Peyer's patch (tissue), 4 donors: ENCODE results near the gene ARSG. TPM values are rescaled to one million over a fixed set of nuclear protein-coding genes. Genes with fewer than 3 reads are reported as not detected.

Experiments
- DNase-seq, 3 donors: peaks; one replicate each; pipeline ENCODE4 v3.0.0-alpha.2; 2017 to 2019
- H3K27ac ChIP-seq, 4 donors: fragments of 200-600 bp; sonication (generic); one replicate each; pipeline ENCODE4 v1.5.1; 2016 to 2019
- H3K27me3 ChIP-seq, 2 donors: fragments of 200-600 bp; sonication (generic); one replicate each; pipeline ENCODE4 v1.5.1; 2019
- H3K36me3 ChIP-seq, 3 donors: fragments of 200-600 bp; sonication (generic); one replicate each; pipeline ENCODE4 v1.5.1; 2016 to 2019
- H3K4me1 ChIP-seq, 4 donors: fragments of 200-600 bp; sonication (generic); one replicate each; pipeline ENCODE4 v1.5.1; 2016 to 2019
- H3K4me3 ChIP-seq, 4 donors: fragments of 200-600 bp; sonication (generic); 1 replicate in 3 of 4; 2 replicates in 1 of 4; pipeline ENCODE4 v1.5.1; 2016 to 2019; ENCODE audit warnings: mild to moderate bottlenecking in 1 of 4
- H3K9me3 ChIP-seq, 4 donors: fragments of 200-600 bp; sonication (generic); one replicate each; pipeline ENCODE4 v1.5.1; 2016 to 2019; ENCODE audit warnings: mild to moderate bottlenecking in 1 of 4
- POLR2A ChIP-seq, 2 donors: fragments of 450-650 bp; IDR thresholded peaks; one replicate each; pipeline ENCODE4 v1.5.1; 2017; ENCODE audit warnings: antibody characterized with exemption in 2 of 2, mild to moderate bottlenecking in 2 of 2, moderate library complexity in 2 of 2
- total RNA-seq, 4 donors: library from RNA; depleted of rRNA; stranded (reverse); fragments of >200 nt; gene quantifications; one replicate each; pipeline ENCODE4 v1.1.0, GENCODE V29; 2016
- TF ChIP-seq, protein P1 (sequence below), 6 experiments: fragments of 450-650 bp in 4 of 6; fragments of 200-600 bp in 2 of 6; sonication (generic) in 1 of 6; IDR thresholded peaks; one replicate each; pipeline ENCODE4 v1.5.1; 2017 to 2019; ENCODE audit warnings: antibody characterized with exemption in 6 of 6, mild to moderate bottlenecking in 3 of 6, moderate library complexity in 1 of 6

ARSG gene
- total RNA-seq, 4 donors from 2014 or later = 0.70 to 29.7 (median 2.0) TPM

DNA sequence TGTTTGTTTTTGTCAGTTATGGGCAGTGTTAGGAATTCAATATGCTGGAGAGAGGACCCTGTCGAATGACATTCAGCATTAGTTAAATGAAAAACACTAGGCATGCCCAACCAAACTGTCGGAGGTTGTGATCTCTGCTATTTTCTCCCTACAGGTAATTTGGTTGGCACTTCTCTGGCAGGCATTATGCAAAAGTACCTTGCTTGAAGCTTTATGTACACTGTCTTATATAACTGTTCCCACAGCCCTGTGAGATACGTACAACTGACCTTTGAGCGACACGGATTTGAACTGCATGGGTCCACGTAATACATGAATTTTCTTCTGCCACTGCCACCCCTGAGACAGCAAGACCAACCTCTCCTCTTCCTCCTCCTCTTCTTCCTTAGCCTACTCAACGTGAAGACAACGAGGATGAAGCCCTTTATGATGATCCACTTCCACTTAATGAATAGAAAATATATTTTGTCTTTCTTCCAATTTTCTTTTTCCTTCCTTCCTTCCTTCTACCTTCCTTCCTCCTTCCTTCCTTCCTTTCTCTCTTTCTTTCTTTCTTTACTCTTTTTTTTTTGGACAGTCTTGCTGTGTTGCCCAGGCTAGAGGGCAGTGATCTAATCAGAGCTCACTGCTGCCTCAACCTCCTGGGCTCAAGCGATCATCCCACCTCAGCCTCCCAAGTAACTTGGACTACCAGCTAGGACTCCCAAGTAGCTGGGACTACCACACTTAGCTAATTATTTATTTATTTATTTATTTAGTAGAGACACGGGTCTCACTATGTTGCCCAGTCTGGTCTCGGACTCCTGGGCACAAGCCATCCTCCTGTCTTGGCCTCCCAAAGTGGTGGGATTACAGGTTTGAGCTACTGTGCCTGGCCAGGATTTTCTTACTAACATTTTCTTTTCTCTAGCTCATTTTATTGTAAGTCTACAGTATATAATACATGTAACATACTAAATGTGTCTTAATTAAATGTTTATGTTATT is 88.7 kb downstream of the ARSG start:
- Histone ChIP-seq H3K27ac (peak overlapping the region in 3 of 4 donors; percentile 61 to 96 (median 91)), H3K9me3 (no peaks in the 10 kb centered on the region), H3K36me3 (no peaks in the 10 kb centered on the region), H3K4me1 (peaks cover 0 to 19% (median 0%) of the 10 kb centered on the region in 4 donors), H3K4me3 (no peak overlapping the region), H3K27me3 (no peaks in the 10 kb centered on the region)
- DNase-seq = no peak
- TF ChIP-seq, protein P1, sequence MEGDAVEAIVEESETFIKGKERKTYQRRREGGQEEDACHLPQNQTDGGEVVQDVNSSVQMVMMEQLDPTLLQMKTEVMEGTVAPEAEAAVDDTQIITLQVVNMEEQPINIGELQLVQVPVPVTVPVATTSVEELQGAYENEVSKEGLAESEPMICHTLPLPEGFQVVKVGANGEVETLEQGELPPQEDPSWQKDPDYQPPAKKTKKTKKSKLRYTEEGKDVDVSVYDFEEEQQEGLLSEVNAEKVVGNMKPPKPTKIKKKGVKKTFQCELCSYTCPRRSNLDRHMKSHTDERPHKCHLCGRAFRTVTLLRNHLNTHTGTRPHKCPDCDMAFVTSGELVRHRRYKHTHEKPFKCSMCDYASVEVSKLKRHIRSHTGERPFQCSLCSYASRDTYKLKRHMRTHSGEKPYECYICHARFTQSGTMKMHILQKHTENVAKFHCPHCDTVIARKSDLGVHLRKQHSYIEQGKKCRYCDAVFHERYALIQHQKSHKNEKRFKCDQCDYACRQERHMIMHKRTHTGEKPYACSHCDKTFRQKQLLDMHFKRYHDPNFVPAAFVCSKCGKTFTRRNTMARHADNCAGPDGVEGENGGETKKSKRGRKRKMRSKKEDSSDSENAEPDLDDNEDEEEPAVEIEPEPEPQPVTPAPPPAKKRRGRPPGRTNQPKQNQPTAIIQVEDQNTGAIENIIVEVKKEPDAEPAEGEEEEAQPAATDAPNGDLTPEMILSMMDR (IDR thresholded peaks at IDR 0.05) = no peak
- TF ChIP-seq POLR2A (IDR thresholded peaks at IDR 0.05) = no peak

DNA sequence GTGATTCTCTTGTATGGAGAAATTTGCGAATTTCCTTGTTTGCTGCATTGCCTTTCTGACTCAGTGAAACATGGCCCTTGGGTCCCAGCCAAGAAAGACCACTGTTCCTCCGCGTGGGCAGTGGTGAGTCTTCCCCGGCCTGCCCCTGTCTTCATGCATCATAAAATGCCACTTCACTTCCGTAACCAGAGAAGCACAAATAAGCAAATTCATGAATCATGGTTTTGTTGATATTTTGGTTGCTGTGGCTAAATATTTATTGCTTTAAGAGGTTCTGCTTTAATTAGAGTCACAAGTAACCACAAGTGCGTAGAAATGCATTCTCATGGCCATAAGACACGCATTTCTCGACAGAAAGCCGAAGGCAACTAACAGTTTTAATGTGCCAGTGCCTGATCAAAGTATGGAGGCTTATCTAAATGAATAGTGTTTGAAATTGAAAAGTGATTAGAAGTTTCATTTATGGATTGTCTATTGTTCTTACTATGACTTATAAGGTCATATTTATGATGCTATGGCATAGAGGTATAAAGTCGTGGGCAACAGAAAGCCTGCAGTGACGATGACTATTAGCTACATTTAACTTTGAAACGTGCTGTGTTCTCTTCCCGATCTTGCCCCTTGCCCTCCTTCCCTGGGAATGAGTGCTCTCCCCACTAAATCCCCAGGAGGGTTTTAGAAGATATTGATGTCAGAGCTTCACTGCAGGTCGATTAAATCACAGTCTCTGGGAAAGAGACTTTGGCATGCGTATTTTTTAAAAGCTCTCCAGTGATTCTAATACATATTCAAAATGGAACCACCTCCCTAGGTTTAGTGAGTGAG is 90.0 kb downstream of the ARSG start:
- Histone ChIP-seq H3K4me1 (peaks cover 0 to 19% (median 0%) of the 10 kb centered on the region in 4 donors), H3K4me3 (no peak overlapping the region), H3K27ac (peak overlapping the region in 3 of 4 donors; percentile 13 to 38 (median 26)), H3K36me3 (no peaks in the 10 kb centered on the region), H3K27me3 (no peaks in the 10 kb centered on the region), H3K9me3 (no peaks in the 10 kb centered on the region)
- TF ChIP-seq POLR2A (IDR thresholded peaks at IDR 0.05) = no peak
- TF ChIP-seq, protein P1 (IDR thresholded peaks at IDR 0.05) = no peak
- peak in 1 of 3 donors; percentile 61 for DNase-seq

DNA sequence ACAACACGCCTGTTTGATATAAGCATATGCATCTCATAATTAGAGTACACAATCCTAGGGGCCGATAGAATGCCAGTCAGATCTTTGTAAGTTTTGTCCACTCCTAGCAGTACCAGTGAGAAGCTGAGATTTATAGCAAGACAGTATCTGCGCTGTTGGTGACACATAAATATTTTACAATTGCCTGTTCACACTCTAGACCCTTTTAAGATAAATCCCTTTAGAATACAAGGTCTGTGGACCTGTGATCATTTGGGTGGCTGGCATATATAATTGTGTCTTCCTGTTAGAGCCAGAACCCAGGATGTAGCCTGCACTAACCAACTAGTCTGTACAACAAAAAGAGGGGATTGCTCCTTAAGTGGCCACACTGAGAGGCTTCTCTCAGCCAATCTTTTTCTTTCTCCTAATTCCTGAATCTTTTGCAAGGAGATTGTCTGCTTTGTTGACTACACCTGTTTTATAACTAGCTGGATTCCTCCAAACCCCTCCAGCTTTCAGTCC is 91.3 kb downstream of the ARSG start:
- Histone ChIP-seq H3K4me3 (no peak overlapping the region), H3K9me3 (no peaks in the 10 kb centered on the region), H3K27me3 (no peaks in the 10 kb centered on the region), H3K36me3 (no peaks in the 10 kb centered on the region), H3K4me1 (peaks cover 0 to 12% (median 0%) of the 10 kb centered on the region in 4 donors), H3K27ac (peak overlapping the region in 1 of 4 donors; percentile 13)
- no peak for TF ChIP-seq POLR2A (IDR thresholded peaks at IDR 0.05)
- TF ChIP-seq, protein P1 (IDR thresholded peaks at IDR 0.05) = no peak
- DNase-seq = no peak

DNA sequence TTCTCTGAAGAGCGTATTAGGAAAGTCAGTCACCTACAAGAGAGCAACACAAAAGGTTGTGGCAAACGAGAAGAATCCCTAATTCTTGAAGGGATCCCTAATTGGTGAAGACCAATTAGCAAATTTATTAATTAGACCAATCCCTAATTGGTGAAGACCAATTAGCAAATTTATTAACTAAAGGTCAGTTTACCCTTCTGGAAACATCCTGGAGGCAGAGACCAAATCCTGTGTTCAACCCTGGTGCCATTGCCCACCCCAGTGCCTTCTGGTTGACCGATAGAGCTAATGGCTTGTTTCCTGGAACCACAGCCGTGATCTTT is 91.8 kb downstream of the ARSG start:
- Histone ChIP-seq H3K4me3 (no peak overlapping the region), H3K27ac (peak overlapping the region in 2 of 4 donors; percentile 39 to 71), H3K4me1 (peaks cover 0 to 8% (median 0%) of the 10 kb centered on the region in 4 donors), H3K36me3 (no peaks in the 10 kb centered on the region), H3K27me3 (no peaks in the 10 kb centered on the region), H3K9me3 (no peaks in the 10 kb centered on the region)
- no peak for DNase-seq
- no peak for TF ChIP-seq POLR2A (IDR thresholded peaks at IDR 0.05)
- TF ChIP-seq, protein P1 (IDR thresholded peaks at IDR 0.05) = no peak
